NCI-H460 (cell line): Measurements from ENCODE around the gene PHIP. TPM values are rescaled to one million over a fixed set of nuclear protein-coding genes. Genes with fewer than 3 reads are reported as not detected.

Experiments used
- DNase-seq: peaks from one replicate; pipeline ENCODE4 v3.0.0-alpha.2; 2016; ENCODE audit warnings: low read depth; ENCODE audit errors: extremely low read depth
- total RNA-seq: library from RNA; depleted of rRNA; stranded (reverse); fragments of >200 nt; shearing (Covaris generic); gene quantifications from 2 replicates; pipeline ENCODE4 v1.2.3, GENCODE V29; 2014

PHIP gene
- total RNA-seq, 1 experiment from 2014 or later, result 23.6 TPM

GRCh38 chr6:79071547-79071946 is 6.5 kb downstream of the PHIP start:
- DNase-seq, result no peak

GRCh38 chr6:79070206-79070825 is 7.7 kb downstream of the PHIP start:
- no peak for DNase-seq

GRCh38 chr6:79066828-79067227 is 11.2 kb downstream of the PHIP start:
- DNase-seq, result no peak

- no peak for DNase-seq
These were observed 11.7 kb downstream of the PHIP start for GRCh38 chr6:79066330-79066729.

GRCh38 chr6:79065232-79065631 is 12.8 kb downstream of the PHIP start:
- no peak for DNase-seq

- no peak for DNase-seq
These were observed 13.4 kb downstream of the PHIP start for GRCh38 chr6:79064635-79065034.

- no peak for DNase-seq
These were observed 15.3 kb downstream of the PHIP start for GRCh38 chr6:79062708-79063107.

- DNase-seq, result no peak
These were observed 20.3 kb downstream of the PHIP start for GRCh38 chr6:79057746-79058145.

- DNase-seq, result no peak
These were observed 21.8 kb downstream of the PHIP start for GRCh38 chr6:79056226-79056625.

GRCh38 chr6:79048611-79049010 is 29.4 kb downstream of the PHIP start:
- DNase-seq, result peak; percentile 18

GRCh38 chr6:79047072-79047471 is 31.0 kb downstream of the PHIP start:
- DNase-seq, result no peak

GRCh38 chr6:79045966-79046365 is 32.1 kb downstream of the PHIP start:
- no peak for DNase-seq

GRCh38 chr6:79042799-79043126 is 35.3 kb downstream of the PHIP start:
- DNase-seq, result no peak

- DNase-seq, result no peak
These were observed 35.8 kb downstream of the PHIP start for GRCh38 chr6:79042088-79042798.

- DNase-seq, result no peak
These were observed 38.0 kb downstream of the PHIP start for GRCh38 chr6:79040083-79040482.

- no peak for DNase-seq
These were observed 40.0 kb downstream of the PHIP start for GRCh38 chr6:79038061-79038460.

- no peak for DNase-seq
These were observed 43.2 kb downstream of the PHIP start for GRCh38 chr6:79034865-79035264.

GRCh38 chr6:79033279-79033678 is 44.8 kb downstream of the PHIP start:
- DNase-seq, result no peak

- no peak for DNase-seq
These were observed 46.0 kb downstream of the PHIP start for GRCh38 chr6:79031821-79032590.

- DNase-seq, result no peak
These were observed 47.5 kb downstream of the PHIP start for GRCh38 chr6:79030511-79030910.

GRCh38 chr6:79030023-79030422 is 48.0 kb downstream of the PHIP start:
- DNase-seq, result no peak
